IPS-20b (cell line): ENCODE measurements around the gene SULT6B1.

Experiments
- H3K27ac ChIP-seq: one replicate; pipeline ENCODE4 v1.5.1; 2013; ENCODE audit warnings: low read length
- H3K27me3 ChIP-seq: 2 replicates; pipeline ENCODE4 v1.6.1; 2013; ENCODE audit warnings: mild to moderate bottlenecking, low read length, inconsistent platforms; ENCODE audit not compliant: insufficient read depth
- H3K36me3 ChIP-seq: 2 replicates; pipeline ENCODE4 v1.6.1; 2013; ENCODE audit warnings: low read depth, mild to moderate bottlenecking, inconsistent platforms, low read length, moderate library complexity; ENCODE audit not compliant: insufficient read depth
- H3K4me1 ChIP-seq: 2 replicates; pipeline ENCODE4 v1.6.1; 2013; ENCODE audit warnings: mild to moderate bottlenecking, control low read depth, inconsistent platforms, low read length, moderate library complexity; ENCODE audit not compliant: insufficient read depth
- H3K4me3 ChIP-seq: 2 replicates; pipeline ENCODE4 v1.5.1; 2013; ENCODE audit warnings: mild to moderate bottlenecking, low read length, inconsistent platforms
- H3K9ac ChIP-seq: 2 replicates; pipeline ENCODE4 v1.6.1; 2013; ENCODE audit warnings: low read depth, mild to moderate bottlenecking, inconsistent platforms, low read length, moderate library complexity
- H3K9me3 ChIP-seq: 2 replicates; pipeline ENCODE4 v1.6.1; 2013; ENCODE audit warnings: mild to moderate bottlenecking, low read depth, low read length, inconsistent platforms; ENCODE audit not compliant: insufficient read depth

The SULT6B1 gene

DNA sequence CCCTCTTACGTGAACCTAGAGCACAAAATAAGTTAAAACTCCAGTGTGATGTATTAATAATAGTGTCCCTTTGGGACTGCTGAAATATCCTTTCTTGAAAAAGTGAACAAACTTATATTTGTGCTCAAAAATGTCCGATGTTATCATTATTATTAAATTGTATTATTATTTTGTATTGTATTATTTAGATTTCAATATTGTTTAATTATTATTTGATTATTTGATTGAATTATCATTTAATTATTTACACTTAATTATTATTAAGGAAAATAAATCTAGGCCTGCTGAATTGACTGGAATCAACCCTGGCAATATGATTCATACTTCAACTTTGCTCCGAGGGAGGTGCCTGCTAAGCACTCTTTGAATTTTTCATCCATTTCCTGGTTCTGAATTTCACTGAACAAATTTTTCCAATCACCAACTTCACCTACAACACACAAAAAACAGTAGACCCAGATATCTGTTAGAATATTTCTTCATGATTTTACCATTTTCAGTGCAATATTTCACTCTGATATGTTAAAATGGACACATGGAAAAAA lies 20.8 kb downstream of the SULT6B1 start:
- H3K9ac ChIP-seq = no peak overlapping the region
- H3K4me1 ChIP-seq = no peaks in the 10 kb centered on the region
- H3K27ac ChIP-seq = no peak overlapping the region
- H3K9me3 ChIP-seq = peaks cover 7% of the 10 kb centered on the region; the same call in 1 of the 2 replicates
- H3K27me3 ChIP-seq = no peaks in the 10 kb centered on the region
- no peak overlapping the region for H3K4me3 ChIP-seq
- H3K36me3 ChIP-seq = no peaks in the 10 kb centered on the region

DNA sequence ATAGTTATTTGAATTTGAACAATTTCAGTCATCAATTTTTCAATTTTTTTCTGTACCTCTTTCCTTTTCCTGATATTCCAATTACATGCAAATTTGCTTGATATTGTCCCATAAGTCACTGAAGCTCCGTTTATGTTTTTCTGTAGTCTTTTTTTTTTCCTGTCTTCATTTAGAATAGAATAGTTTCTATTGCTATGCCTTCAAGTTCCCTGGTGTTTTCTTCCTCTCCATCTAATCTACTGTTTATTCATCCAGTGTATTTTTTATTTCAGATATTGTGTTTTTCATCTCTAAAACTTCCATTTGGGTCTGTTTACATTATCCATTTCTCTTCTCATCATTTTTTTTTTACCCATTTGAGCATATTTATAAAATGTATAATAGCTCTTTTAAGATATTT lies 23.7 kb downstream of the SULT6B1 start:
- H3K9me3 ChIP-seq = peaks cover 7% of the 10 kb centered on the region; the same call in 1 of the 2 replicates
- H3K9ac ChIP-seq = no peak overlapping the region
- no peaks in the 10 kb centered on the region for H3K36me3 ChIP-seq
- no peak overlapping the region for H3K4me3 ChIP-seq
- H3K4me1 ChIP-seq = no peaks in the 10 kb centered on the region
- H3K27me3 ChIP-seq = no peaks in the 10 kb centered on the region
- H3K27ac ChIP-seq = no peak overlapping the region

GRCh38 chr2:37156857-37157714 lies 31.4 kb downstream of the SULT6B1 start, which contains the start of gene EIF2AK2:
Gene EIF2AK2, minus strand, starts transcription at chr2:37156980. Its CDS starts 9,174 bp downstream, at chr2:37147806.
- H3K4me1 ChIP-seq = peaks cover 6% of the 10 kb centered on the region; the same call in 1 of the 2 replicates
- 0 out of 2 replicates have a peak, but pooled peaks cover 5% of the 10 kb centered on the region for H3K27me3 ChIP-seq
- H3K9ac ChIP-seq = peak within 1 kb of the TSS; percentile 76; the same call in 1 of the 2 replicates
- peak within 1 kb of the TSS; percentile 83 for H3K4me3 ChIP-seq
- H3K27ac ChIP-seq = no peak within 1 kb of the TSS
- no peaks in the 10 kb centered on the region for H3K9me3 ChIP-seq
- H3K36me3 ChIP-seq = peaks cover 5% of the 10 kb centered on the region; the same call in 1 of the 2 replicates

- peaks cover 6% of the 10 kb centered on the region; the same call in 1 of the 2 replicates for H3K4me1 ChIP-seq
- H3K9me3 ChIP-seq = no peaks in the 10 kb centered on the region
- H3K9ac ChIP-seq = peak overlapping the region; percentile 76; the same call in 1 of the 2 replicates
- peaks cover 5% of the 10 kb centered on the region; the same call in 1 of the 2 replicates for H3K36me3 ChIP-seq
- H3K4me3 ChIP-seq = peak overlapping the region; percentile 83
- H3K27me3 ChIP-seq = 0 out of 2 replicates have a peak, but pooled peaks cover 5% of the 10 kb centered on the region
- no peak overlapping the region for H3K27ac ChIP-seq
Measured at GRCh38 chr2:37156071-37156856, 32.2 kb downstream of the SULT6B1 start.

DNA sequence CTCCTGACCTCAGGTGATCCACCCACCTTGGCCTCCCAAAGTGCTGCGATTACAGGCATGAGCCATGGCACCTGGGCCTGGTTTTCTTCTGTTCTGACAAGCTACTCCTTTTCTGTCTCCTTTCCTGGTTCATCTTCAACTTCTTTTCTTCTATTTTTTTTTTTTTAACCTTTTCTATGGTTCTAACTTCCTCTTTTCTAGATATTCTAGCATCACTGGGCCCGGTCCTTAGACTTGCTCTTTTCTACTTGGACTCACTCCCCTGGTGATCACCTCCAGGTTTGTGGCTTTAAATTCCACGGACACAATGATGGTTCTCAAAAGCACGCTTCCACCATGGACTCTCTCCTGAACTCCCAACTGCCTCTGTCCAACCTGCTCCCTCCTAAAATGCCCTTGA lies 33.7 kb downstream of the SULT6B1 start:
- Histone ChIP-seq H3K27me3 (0 out of 2 replicates have a peak, but pooled peaks cover 5% of the 10 kb centered on the region), H3K36me3 (peaks cover 5% of the 10 kb centered on the region; the same call in 1 of the 2 replicates), H3K4me1 (peaks cover 12% of the 10 kb centered on the region; the same call in 1 of the 2 replicates), H3K4me3 (no peak overlapping the region), H3K9ac (no peak overlapping the region), H3K9me3 (no peaks in the 10 kb centered on the region), H3K27ac (no peak overlapping the region)

GRCh38 chr2:37153224-37153623 lies 35.2 kb downstream of the SULT6B1 start:
- Histone ChIP-seq H3K9me3 (no peaks in the 10 kb centered on the region), H3K36me3 (peaks cover 11% of the 10 kb centered on the region)

DNA sequence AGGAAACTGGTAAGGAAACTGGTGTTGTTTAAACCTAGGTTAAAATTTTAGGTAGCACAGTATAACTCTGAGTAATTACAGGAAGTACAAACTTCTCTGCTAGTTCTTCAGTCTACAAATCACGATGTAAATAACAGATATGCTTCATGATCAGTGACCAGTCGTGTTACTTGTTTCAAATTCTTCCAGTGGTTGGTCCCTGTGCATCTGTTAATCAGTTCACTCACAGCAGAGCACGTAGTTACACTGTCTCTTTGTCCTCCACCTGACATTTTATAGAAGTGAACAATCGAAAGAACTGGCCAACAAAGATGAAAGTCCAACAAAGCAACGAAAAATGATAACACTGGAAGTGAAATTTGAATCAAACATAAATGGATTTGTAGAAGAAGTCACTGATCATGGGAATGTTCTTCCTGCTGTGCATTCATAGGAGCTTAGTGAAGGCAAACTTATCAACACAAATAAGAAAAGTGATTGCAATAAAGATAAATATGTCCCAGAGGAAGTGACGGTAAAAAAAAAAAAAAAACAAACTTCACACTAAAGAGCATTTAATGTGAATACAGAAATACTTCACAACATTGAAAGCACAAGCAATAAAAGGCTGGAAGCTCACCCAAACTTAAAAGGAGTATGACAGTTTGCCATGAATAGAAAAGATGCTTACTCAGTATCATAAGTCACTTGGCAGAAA lies 38.7 kb downstream of the SULT6B1 start:
- Histone ChIP-seq H3K9me3 (no peaks in the 10 kb centered on the region), H3K27ac (no peak overlapping the region), H3K9ac (no peak overlapping the region), H3K27me3 (no peaks in the 10 kb centered on the region), H3K4me3 (no peak overlapping the region), H3K36me3 (peaks cover 32% of the 10 kb centered on the region), H3K4me1 (peaks cover 6% of the 10 kb centered on the region; the same call in 1 of the 2 replicates)

More at GRCh38 chr2:37153224-37153623, 35.2 kb downstream of the SULT6B1 start:
- 0 out of 2 replicates have a peak, but pooled peaks cover 2% of the 10 kb centered on the region for H3K27me3 ChIP-seq
- peaks cover 12% of the 10 kb centered on the region; the same call in 1 of the 2 replicates for H3K4me1 ChIP-seq
- no peak overlapping the region for H3K27ac ChIP-seq
- H3K9ac ChIP-seq = no peak overlapping the region
- H3K4me3 ChIP-seq = no peak overlapping the region

GRCh38 chr2:37148325-37148724 lies 40.1 kb downstream of the SULT6B1 start:
- H3K36me3 ChIP-seq = peaks cover 41% of the 10 kb centered on the region
- H3K4me3 ChIP-seq = no peak overlapping the region
- no peak overlapping the region for H3K9ac ChIP-seq
- H3K9me3 ChIP-seq = no peaks in the 10 kb centered on the region
- H3K27ac ChIP-seq = no peak overlapping the region
- H3K27me3 ChIP-seq = no peaks in the 10 kb centered on the region
- H3K4me1 ChIP-seq = peaks cover 6% of the 10 kb centered on the region; the same call in 1 of the 2 replicates

DNA sequence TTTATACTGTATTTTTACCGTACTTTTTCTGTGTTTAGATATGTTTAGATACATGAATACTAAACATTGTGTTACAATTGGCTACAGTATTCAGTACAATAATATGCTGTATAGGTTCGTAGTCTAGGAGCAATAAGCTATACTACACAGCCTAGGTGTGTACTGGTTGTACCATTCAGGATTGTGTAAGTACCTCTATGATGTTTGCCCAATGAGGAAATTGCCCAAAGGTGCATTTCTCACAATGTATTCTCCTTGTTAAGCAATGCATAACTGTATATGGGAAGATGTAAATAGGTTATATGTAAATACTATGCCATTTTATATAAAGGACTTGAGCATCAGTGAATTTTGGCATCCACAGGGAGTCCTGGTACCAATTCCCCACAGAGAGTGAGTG lies 42.4 kb downstream of the SULT6B1 start:
- H3K36me3 ChIP-seq = peaks cover 61% of the 10 kb centered on the region
- H3K9me3 ChIP-seq = no peaks in the 10 kb centered on the region
- no peak overlapping the region for H3K27ac ChIP-seq
- peaks cover 3% of the 10 kb centered on the region; the same call in 1 of the 2 replicates for H3K4me1 ChIP-seq
- H3K27me3 ChIP-seq = no peaks in the 10 kb centered on the region
- H3K9ac ChIP-seq = no peak overlapping the region
- H3K4me3 ChIP-seq = no peak overlapping the region

DNA sequence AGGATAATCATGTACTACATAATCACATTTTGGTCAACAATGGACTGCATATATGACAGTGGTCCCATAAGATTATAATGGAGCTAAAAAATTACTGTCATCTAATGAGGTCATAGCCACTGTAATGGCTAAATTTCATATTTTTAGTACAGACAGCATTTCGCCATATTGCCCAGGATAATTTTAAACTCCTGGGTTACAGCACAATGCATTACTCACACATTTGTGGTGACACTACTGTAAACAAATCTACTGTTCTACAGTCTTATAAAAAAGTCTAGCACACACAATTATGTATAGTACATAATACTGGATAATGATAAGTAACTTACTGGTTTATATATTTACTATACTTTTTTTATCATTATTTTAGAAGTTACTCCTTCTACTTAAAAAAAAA lies 44.5 kb downstream of the SULT6B1 start:
- Histone ChIP-seq H3K36me3 (peaks cover 81% of the 10 kb centered on the region), H3K9ac (no peak overlapping the region), H3K27ac (no peak overlapping the region), H3K4me1 (no peaks in the 10 kb centered on the region), H3K9me3 (no peaks in the 10 kb centered on the region), H3K4me3 (no peak overlapping the region), H3K27me3 (no peaks in the 10 kb centered on the region)

GRCh38 chr2:37142546-37142945 lies 45.9 kb downstream of the SULT6B1 start:
- H3K4me3 ChIP-seq = no peak overlapping the region
- H3K4me1 ChIP-seq = no peaks in the 10 kb centered on the region
- no peak overlapping the region for H3K27ac ChIP-seq
- H3K9me3 ChIP-seq = no peaks in the 10 kb centered on the region
- no peaks in the 10 kb centered on the region for H3K27me3 ChIP-seq
- H3K9ac ChIP-seq = no peak overlapping the region
- peaks cover 82% of the 10 kb centered on the region for H3K36me3 ChIP-seq
